Measurements from ENCODE around the gene ATP13A2.
A peak's percentile ranks its signal among the peaks of the same experiment; 100 is the strongest.

Gene ATP13A2

DNA sequence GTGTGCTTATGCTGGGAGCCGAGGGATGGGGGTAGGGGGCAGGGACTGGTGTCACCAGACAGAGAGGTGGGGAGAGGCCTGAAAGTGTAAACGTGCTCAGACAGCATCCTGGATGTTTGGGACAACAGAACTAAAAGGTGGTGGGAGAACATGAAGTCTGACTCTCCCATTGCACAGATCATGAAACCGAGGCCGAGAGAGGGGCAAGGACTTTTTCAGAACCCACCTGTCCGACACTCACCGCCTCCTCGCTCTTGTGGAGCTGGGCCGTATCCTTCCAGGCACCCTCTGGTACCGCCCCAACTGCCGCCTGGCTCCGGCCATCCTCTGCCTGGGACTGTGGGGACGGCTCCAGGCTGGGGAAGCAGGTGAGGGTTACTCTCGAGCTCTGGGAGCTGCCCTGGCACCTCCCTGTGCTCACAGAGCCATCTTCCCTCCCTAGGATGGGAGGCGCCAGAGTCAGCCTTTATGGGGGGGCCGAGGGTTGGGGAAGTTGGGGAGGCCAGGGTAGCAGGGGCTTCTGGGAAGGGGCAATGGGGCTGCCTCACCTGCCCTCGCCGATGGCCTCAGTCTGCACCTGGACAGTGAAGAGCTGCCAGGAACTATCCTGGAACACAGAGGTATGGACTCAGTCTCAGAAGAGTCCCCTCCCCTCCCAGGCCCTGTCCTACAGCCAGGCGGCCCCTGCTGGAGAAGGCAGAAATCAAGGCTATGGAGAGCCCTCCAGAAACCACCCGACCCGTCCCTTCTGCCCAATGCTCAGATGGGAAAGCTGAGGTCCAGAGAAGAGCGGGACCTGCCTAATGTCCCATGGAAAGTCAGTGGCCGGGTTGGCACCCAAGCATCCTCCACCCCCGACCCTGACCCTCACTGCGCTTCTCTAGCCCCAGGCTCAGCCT, 7.0 kb downstream of the ATP13A2 start:
- no peak for DNase-seq (ENCODE audit: low read depth, low spot score)

DNA sequence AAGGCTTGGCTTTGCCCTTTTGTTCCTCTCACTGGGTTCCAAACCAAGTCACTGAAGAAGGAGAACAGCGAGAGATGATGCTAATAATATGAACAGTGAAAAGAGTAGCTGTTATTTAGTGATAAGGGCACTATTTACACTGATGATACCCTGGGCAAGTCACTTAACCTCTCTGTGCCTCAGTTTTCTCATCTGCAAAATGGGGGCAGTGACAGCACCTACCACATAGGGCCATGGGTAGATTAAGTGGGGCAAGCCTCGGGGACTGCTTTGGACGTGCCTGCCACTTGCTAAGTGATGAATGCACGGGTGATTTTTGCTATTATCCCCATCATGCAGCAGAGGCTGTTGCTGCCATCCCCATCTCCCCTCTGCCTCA, 9.2 kb downstream of the ATP13A2 start:
- no peak for DNase-seq (ENCODE audit: low read depth, low spot score)

DNA sequence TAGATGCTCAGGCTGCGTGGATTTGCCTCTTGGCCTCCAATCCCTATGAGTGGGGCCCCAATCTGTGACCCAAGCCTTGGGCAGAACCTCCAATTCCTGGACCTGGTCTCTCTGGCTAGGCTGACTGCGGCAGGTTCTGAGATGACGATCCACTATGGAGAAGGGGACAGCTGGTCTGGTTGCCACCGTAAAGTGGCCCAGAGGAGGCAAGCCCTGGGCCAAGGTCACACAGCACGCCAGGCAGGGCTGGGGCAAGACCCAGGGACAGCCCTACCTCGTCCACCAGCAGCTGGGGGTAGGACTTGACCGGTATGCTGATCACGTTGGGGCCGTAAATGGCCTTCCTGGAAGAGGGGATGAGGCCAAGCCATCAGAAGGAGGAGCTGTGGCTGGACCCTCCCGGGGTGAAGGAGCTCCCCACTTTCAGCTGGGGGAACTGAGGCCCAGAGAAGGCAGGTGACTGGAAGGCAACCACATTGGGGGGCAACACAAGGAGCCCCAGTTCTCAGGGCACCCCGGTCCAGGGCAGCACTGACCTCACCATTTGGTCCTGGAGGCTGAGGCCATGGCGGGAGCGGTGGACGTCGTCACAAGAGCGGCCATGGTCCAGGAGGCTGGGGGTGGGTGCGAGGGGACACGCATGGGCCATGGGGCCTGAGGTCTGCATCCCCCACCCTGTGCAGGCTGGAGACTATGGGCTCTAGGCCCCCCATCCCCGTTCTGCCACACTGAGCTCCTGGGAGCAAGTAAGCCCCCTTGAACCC, 9.8 kb downstream of the ATP13A2 start:
- DNase-seq (ENCODE audit: low read depth, low spot score) = no peak

DNA sequence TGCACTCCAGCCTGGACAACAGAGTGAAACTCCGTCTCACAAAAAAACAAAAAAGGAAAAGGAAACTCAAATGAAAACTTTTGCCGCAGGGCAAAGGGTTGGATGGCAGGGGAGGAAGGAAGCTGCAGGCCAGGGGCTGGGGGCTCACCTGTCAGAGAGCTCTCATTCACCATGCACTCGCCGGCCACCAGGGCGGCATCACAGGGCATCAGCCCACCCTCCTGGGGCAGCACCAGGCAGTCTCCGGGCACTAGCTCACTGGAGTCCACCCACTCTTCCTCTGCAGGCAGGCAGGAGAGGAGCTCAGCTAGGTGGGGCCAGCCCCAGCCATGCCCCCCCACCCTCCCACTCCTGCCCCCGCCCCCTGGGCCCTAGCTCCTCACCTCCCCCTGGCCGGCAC, 11.9 kb downstream of the ATP13A2 start:
- DNase-seq (ENCODE audit: low read depth, low spot score) = no peak

DNA sequence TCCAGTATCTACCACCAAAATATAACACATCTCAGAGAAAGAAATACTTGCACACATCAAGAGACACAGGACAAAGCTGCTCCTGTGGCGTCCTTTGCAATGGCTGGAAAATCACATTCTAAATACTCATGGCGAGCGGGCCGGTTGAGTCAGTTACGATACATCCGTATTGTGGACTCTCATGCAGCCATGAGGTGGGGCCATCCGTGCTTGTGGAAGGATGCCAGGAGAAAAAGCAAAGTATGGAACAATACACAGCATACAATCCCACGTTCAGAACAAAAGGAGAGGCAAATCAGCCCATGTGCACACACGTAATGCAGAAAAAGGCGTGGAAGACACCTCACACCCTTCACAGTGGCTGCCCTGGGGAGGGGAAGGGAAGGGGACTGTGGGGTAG, 13.1 kb downstream of the ATP13A2 start:
- DNase-seq (ENCODE audit: low read depth, low spot score) = no peak

DNA sequence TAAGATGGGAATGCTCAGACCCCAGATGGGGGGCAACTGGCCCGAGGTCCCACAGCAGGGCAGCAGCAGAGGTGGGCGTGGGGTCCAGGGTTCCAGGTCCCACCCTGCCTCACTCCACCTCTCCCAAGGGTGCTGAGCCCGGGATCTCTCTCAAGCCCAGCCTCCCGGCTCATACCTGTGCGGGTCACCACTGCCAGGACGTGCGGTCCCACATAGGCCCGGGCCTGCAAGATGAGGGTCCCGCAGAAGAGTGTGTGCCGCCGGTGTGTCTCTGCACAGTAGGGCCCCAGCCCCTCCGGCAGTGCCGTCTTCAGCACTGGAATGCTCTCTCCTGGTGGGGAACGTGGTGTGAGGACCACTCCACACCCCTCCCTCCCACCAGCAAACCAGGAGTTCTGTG, 14.9 kb downstream of the ATP13A2 start:
- DNase-seq (ENCODE audit: low read depth, low spot score) = no peak

DNA sequence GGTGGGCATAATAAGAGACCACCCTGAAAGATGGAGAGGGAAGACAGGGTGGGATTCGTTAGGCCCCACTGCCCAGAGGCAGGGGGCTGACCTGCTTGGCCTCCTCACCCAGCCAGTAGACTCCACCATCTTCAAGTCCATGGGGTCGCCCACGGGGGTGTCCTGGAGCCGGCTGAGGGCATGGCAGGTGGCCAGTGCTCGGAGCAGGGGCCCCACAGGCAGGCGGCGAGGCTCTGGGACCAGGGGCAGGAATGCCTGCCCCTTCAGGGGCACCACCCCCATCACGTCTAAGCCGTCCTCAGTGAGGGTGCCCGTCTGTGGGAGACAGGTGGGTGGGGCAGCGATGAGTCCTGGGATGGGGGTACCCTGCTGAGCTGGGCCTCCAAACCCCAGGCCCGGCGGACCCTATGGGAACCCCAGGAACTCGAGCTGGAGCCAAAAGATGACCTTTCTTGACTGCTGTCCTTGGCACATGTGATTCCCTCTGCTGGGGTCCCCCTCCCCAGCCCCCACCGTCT, 18.1 kb downstream of the ATP13A2 start:
- DNase-seq (ENCODE audit: low read depth, low spot score) = no peak

DNA sequence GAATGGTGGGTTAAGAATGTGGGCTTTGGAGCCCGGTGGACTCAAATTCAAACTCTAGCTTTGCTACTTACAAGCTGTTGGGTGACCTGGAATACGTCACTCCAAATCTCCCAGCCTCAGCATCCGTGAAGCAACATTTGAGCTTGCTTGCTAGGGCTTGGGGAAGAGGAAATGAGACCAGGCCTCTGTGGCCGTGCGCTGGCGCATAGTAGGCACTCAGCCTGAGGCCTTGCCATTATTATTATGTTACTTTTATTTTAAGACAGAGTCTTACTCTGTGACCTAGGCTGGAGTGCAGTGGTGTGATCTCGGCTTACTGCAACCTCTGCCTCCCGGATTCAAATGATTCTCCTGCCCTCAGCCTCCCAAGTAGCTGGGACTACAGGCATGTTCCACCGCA, 19.1 kb downstream of the ATP13A2 start:
- no peak for DNase-seq (ENCODE audit: low read depth, low spot score)

DNA sequence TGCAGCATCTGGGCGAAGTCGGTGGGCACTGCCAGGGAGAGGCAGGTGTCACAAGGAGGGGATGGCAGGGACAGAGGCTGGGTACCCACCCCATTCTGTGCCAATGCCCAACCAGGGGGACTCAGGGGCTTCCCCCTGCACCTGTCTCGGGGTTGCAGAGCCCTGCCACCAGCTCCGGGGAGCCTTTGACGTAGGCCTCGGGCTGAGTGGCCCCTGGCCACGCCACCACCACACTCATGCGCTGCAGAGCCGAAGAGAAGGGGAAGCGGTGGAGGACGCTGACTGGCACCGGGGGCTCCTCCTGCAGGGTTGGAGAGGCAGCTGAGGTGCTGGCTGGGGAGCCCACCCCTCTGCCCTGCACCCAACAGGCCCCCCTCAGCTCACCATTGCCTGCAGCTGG, 19.6 kb downstream of the ATP13A2 start:
- no peak for DNase-seq (ENCODE audit: low read depth, low spot score)

DNA sequence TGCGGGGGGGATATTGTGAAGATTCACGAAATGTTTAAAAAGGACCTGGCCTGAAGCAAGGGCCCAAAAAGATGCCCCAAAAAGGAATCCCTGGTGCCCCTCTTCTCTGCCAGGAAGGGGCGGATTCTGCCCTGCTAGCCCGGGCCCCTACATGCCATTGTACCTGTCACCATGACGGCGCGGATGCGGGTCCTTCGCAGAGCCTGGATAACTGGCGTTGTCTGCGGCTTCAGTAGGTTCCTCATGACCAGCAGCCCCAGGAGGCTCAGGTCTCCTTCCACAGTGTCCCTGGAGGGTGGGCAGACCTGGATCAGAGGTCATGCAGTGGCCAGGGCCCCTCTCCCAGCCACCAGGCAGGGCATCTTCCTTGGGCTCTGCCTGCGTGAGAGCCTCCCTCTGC, 20.2 kb downstream of the ATP13A2 start:
- no peak for DNase-seq (ENCODE audit: low read depth, low spot score)

DNA sequence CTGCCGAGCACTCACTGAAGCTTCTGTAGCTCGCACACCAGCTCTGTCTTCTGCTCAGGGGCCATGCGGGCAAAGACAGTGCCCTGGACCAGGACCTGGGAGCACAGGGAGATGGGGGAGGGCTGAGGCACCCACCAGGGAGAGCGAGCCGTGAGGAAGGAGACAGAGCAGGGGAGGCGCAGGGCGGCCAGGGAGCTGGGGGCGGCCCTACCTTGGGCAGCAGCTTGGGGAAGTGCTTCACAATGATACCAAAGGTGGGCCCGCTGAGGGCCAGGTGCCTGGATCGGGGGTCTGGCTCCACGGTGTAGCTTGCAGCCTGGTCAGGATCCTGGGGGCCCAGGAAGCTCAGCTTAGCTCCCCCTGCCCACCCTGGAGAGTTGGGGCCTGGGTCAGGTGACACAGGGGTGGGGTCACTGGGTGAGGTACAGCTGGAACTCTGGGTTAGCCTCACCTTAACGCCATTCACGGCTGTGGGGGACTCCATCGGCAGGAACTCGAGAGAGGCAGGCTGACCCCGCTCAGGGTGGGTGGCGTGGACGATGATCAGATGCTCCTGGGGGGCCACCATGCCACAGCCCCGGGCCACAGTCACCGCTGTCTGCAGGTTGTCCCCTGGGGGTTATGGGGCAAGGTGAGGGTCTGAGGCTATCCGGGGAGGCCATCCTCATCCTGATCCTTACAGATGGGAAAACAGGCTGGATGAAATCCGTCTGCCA, 21.9 kb downstream of the ATP13A2 start:
- DNase-seq (ENCODE audit: low read depth, low spot score) = no peak

DNA sequence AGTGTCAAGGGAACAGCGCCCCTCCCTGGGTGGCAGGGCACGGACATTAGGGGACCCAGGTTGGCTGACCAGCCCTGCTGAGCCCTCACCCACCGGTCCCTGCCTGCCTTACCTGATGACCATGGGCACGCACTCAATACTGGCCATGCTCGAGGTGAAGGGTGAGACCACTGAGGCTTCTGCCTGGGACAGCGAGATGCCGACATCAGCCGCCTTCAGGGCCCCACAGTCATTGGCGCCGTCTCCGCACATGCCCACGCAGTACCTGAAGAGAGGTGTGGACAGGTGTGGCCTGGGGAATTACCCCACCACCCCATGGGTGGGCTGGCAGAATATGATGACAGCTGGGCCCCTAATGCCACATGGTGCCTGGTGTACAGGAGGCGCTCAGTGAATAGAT, 23.5 kb downstream of the ATP13A2 start:
- DNase-seq (ENCODE audit: low read depth, low spot score) = no peak

DNA sequence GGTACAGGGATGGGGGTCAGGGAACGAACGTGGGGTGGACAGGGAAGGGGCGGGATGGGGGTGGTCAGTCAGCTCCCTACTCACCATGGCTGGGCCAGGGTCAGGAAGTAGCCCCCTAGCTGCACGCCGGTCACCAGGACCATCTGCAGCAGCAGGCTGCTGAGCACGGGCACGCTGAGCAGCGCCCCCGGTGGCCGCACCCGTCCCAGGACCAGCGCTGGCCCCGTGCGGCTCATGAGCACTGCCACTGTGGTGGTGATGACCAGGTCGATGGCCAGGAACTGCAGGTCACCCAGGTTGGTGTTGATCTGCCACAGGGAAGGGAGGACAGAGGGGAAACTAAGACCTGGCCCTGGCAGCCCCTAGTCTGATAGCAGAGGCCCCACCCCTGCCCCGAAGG, 24.8 kb downstream of the ATP13A2 start:
- DNase-seq (ENCODE audit: low read depth, low spot score) = peak; percentile 47

DNA sequence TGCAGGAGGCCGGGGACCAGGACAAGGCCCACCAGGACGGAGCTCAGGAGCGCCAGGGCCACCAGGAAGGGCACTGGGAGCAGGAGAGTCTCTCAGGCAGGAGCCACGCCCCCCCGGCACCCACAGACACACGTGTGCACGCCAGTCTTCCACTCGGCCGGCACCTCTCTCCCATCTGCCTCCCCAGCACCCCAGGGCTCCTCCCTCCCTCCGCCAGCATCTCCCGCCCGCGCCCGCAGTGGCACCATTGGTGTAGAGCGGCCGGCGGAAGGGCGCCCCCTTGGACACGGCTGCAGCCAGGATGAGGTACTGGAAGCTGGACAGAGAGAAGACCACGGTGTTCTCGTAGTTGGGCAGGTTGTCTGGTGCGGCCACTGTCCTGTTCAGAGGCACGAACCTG, 25.2 kb downstream of the ATP13A2 start:
- no peak for DNase-seq (ENCODE audit: low read depth, low spot score)

DNA sequence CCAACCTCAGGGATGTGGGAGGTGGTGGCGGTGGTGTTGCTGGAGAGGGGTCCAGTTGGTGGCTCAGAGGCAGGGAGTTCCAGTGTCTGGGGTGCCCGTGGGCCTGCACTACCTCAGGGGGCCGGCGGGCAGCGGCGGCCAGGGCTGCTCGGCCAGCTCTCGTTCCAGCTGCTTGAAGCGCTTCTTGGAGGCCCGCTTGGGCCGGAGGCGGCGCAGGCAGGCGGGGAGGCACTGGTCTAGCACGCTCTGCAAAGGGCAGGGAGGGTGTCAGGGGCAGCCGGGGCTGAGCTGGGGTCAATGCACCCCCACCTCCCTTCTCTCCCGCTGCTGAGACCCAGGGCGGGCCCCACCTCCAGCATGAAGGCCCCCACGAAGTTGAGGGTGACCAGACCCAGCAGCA, 25.6 kb downstream of the ATP13A2 start:
- no peak for DNase-seq (ENCODE audit: low read depth, low spot score)

DNA sequence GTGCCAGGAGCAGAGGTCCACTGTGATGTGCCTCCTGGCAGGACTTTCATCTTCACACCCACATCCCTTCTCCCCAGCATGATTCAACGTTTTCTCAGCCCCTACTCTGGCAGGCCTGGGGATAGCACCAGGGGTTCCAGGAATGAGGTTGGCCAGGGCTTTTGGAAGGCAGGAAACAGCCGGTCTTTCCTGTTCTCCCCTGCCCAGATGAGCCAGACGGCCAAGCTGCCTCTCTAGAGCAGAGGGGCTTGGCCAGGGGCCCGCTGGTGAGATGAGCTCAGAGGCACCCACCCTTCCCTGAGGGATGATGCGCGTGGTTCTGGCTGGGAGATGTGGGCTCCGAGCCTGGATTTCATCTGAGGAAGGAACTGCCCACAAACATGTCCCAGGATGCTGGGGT, 27.0 kb downstream of the ATP13A2 start:
- DNase-seq (ENCODE audit: low read depth, low spot score) = peak; percentile 90

DNA sequence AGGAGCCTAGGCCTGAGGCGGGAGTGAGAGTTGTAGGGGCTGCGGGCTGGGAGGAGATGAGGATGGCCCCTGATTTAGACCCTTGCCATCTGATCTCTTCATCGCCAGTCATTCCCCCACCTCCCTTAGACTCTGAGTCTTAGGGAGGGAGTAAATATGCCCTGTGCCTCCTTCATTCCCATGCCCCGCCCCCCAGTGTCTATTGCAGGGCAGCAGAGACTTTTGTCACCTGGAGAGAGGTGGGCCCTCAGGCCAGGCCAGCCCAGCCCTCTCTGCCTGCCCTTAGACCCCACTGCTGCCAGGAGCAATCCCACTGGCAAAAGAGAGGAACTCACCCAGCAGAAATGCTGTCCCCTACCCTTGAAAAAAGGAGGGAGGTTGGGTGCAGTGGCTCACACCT, 28.1 kb downstream of the ATP13A2 start:
- DNase-seq (ENCODE audit: low read depth, low spot score) = no peak

DNA sequence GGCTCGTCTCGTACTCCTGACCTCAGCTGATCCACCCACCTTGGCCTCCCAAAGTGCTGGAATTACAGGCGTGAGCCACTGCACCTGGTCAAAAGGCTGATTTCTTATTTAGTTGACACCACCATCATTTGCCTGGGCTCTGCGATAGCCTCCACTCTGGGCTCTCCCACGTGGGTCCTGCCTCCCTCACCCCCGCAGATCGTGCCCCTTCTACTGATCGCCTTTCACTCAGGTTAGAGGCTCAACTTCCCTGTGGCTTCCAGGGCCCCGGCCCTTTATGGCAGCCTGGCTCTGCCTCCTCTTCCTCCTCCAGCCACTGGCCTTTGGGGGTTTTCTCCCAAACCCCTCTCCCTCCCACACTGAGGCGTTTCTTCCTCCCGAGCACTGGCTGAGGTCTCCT, 28.8 kb downstream of the ATP13A2 start:
- DNase-seq (ENCODE audit: low read depth, low spot score) = no peak

DNA sequence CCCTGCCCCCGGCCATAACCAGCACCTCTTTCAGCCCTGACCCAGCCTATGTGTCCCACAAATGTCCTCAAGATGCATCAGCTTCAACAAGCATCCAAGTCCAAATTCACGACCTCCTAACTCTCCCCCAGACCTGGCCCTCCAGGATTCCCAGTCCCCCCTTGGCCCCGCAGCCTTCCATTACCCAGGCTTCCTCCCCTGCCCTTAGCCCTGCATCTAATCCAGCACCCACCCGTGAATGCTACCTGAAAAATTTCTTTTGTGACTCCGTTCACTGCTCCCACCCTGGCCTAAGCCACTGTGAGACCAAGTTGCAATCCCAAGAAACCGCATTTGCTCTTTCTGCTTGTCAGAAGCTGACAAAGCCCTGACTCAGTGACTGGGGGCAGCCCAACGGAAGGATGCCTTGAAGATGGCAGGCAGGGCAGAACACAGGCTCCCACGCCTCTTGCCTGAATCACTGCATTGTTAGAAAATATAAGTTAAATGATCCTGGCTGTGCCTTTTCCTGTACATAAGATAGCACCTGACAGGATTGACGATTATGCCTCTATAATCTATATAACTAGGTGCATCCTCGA, 30.4 kb downstream of the ATP13A2 start:
- DNase-seq (ENCODE audit: low read depth, low spot score) = no peak

DNA sequence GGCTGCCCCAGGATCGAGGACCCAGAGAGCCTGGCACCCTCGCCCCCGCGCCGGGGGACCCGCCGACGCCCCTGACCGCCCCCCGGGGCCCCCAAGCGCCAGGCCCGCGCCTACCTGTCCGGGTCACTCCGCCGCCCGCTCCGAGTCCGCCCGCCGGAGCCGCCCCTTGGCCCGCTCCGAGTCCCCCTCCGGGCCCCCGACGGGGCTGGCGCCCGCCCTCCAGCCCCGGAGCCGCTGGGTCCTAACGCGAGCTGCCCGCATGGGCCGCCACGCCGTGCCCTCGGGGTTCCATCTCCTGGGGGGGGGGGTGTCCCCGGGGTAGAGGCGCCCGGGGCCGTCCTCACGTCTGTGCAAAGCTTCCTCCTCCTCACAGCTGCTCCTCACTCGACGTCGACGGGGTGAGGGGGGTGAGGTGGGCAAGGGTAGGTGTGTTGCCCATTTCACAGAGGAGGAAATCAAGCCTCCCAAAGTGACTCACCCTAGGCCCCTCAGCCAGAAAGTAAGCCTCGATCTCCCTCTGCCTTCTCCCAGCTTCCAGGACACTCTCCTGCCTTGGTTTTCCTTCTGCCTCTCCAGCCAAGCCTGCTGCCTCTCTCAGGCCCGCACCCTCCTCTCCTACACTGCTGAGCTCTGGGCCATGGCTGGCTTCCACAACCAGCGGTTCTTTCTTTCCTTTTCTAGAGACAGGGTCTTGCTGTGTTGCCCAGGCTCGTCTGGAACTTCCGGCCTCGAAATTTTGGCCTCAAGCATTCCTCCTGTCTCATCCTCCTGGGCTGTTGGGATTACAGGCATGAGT, 31.1 kb downstream of the ATP13A2 start, which contains the start of gene MFAP2:
Gene MFAP2 (minus strand): TSS at position 148 of the 796 bp plus-strand sequence. CDS start 2,347 bp downstream, outside the sequence.
- DNase-seq (ENCODE audit: low read depth, low spot score) = no peak
